Gastroesophageal sphincter (tissue), 4 donors: ENCODE data around the gene KDM2A. TPM values are rescaled to one million over a fixed set of nuclear protein-coding genes. Genes with fewer than 3 reads are reported as not detected.

ENCODE experiments used
- ATAC-seq: fragments of 150-250 bp; one replicate; pipeline ENCODE4 v1.9.1; 2016; ENCODE audit warnings: mild to moderate bottlenecking, moderate library complexity
- H3K27ac ChIP-seq, 4 donors: fragments of 200-600 bp; sonication (generic) in 3 of 4; 1 replicate in 3 of 4; 2 replicates in 1 of 4; pipeline ENCODE4 v1.5.1; 2016 to 2019
- H3K27me3 ChIP-seq: fragments of 200-600 bp; sonication (generic); one replicate; pipeline ENCODE4 v1.5.1; 2019
- H3K36me3 ChIP-seq, 2 donors: fragments of 200-600 bp; sonication (generic); one replicate each; pipeline ENCODE4 v1.5.1; 2019; ENCODE audit warnings: control low read depth in 1 of 2
- H3K4me1 ChIP-seq, 3 donors: fragments of 200-600 bp; sonication (generic); 1 replicate in 2 of 3; 2 replicates in 1 of 3; pipeline ENCODE4 v1.5.1; 2016 to 2019; ENCODE audit warnings: control low read depth in 2 of 3
- H3K4me3 ChIP-seq, 2 donors: fragments of 200-600 bp; sonication (generic); one replicate each; pipeline ENCODE4 v1.5.1; 2019; ENCODE audit warnings: mild to moderate bottlenecking in 1 of 2, moderate library complexity in 1 of 2
- H3K9me3 ChIP-seq, 3 donors: fragments of 200-600 bp; sonication (generic); one replicate each; pipeline ENCODE4 v1.5.1; 2017 to 2019; ENCODE audit warnings: control low read depth in 2 of 3
- CTCF ChIP-seq, 4 experiments: fragments of 200-600 bp in 2 of 4; fragments of 450-650 bp in 2 of 4; sonication (generic) in 1 of 4; IDR thresholded peaks; one replicate each; pipeline ENCODE4 v1.5.1; 2017 to 2019; ENCODE audit warnings: antibody characterized with exemption in 4 of 4, mild to moderate bottlenecking in 2 of 4, moderate library complexity in 2 of 4
- EP300 ChIP-seq: sonication (generic); formaldehyde crosslinking; IDR thresholded peaks from one replicate; pipeline ENCODE4 v1.6.1; 2017; ENCODE audit warnings: antibody characterized with exemption, mild to moderate bottlenecking
- POLR2A ChIP-seq, 2 donors: fragments of 450-650 bp; IDR thresholded peaks; one replicate each; pipeline ENCODE4 v1.6.1; 2017; ENCODE audit warnings: antibody characterized with exemption in 2 of 2, mild to moderate bottlenecking in 2 of 2, moderate library complexity in 1 of 2
- POLR2AphosphoS5 ChIP-seq: sonication (generic); formaldehyde crosslinking; IDR thresholded peaks from one replicate; pipeline ENCODE4 v1.6.1; 2017; ENCODE audit warnings: antibody characterized with exemption
- WGBS, 2 donors: methylation state at CpG; one replicate each; pipeline ENCODE4 v1.1.5; 2018; ENCODE audit warnings: low coverage in 1 of 2; 5-methylcytosine and 5-hydroxymethylcytosine counted together
- total RNA-seq, 4 donors: library from RNA; depleted of rRNA; stranded (reverse); fragments of >200 nt; gene quantifications; one replicate each; pipeline ENCODE4 v1.1.0, GENCODE V29; 2016

Gene KDM2A
- total RNA-seq, 4 donors from 2014 or later: 35.4 to 68.0 (median 48.3) TPM

GRCh38 chr11:67288452-67289225 lies 169.6 kb downstream of the KDM2A start:
- H3K27me3 ChIP-seq: no peaks in the 10 kb centered on the region
- H3K4me3 ChIP-seq: peak overlapping the region; percentile 39 to 88
- peak; percentile 87 for ATAC-seq
- peaks cover 0 to 60% of the 10 kb centered on the region in 2 donors for H3K36me3 ChIP-seq
- TF ChIP-seq POLR2A (IDR thresholded peaks at IDR 0.05) (peak; percentile 49 to 53), CTCF (IDR thresholded peaks at IDR 0.05) (peak in 3 of 4 experiments; percentile 50 to 63 (median 60)), EP300 (no peak), POLR2AphosphoS5 (peak; percentile 39)
- H3K9me3 ChIP-seq: no peaks in the 10 kb centered on the region
- peaks cover 0 to 87% (median 31%) of the 10 kb centered on the region in 3 donors for H3K4me1 ChIP-seq
- peak overlapping the region; percentile 77 to 94 (median 94) for H3K27ac ChIP-seq
- no CpG with 5 or more reads among the region's 87 CpGs for WGBS, 2 donors

- H3K9me3 ChIP-seq: no peaks in the 10 kb centered on the region
- peak; percentile 81 for ATAC-seq
- H3K4me3 ChIP-seq: peak within 1 kb of the TSS; percentile 39 to 88
- H3K36me3 ChIP-seq: peaks cover 0 to 57% of the 10 kb centered on the region in 2 donors
- WGBS, 2 donors: no CpG with 5 or more reads among the region's 56 CpGs
- H3K27me3 ChIP-seq: no peaks in the 10 kb centered on the region
- TF ChIP-seq POLR2AphosphoS5 (no peak), CTCF (IDR thresholded peaks at IDR 0.05) (no peak), EP300 (no peak), POLR2A (IDR thresholded peaks at IDR 0.05) (no peak)
- peak within 1 kb of the TSS; percentile 77 to 94 (median 94) for H3K27ac ChIP-seq
- H3K4me1 ChIP-seq: peaks cover 0 to 82% (median 31%) of the 10 kb centered on the region in 3 donors
Observed at GRCh38 chr11:67289226-67289650, 170.2 kb downstream of the KDM2A start, which contains the start of gene ANKRD13D. Gene ANKRD13D, plus strand, starts transcription at chr11:67289303. Its CDS starts 158 bp downstream, at chr11:67289461.

GRCh38 chr11:67289651-67290479 lies 170.8 kb downstream of the KDM2A start:
- no peak for TF ChIP-seq POLR2AphosphoS5
- TF ChIP-seq CTCF (IDR thresholded peaks at IDR 0.05): no peak
- TF ChIP-seq EP300: no peak
- TF ChIP-seq POLR2A (IDR thresholded peaks at IDR 0.05): no peak
- no peak for ATAC-seq
- H3K36me3 ChIP-seq: peaks cover 0 to 57% of the 10 kb centered on the region in 2 donors
- no peaks in the 10 kb centered on the region for H3K27me3 ChIP-seq
- no CpG with 5 or more reads among the region's 36 CpGs for WGBS, 2 donors
- no peaks in the 10 kb centered on the region for H3K9me3 ChIP-seq
- peak overlapping the region; percentile 39 to 88 for H3K4me3 ChIP-seq
- peak overlapping the region; percentile 41 to 94 (median 94) for H3K27ac ChIP-seq
- H3K4me1 ChIP-seq: peaks cover 0 to 80% (median 31%) of the 10 kb centered on the region in 3 donors

- WGBS, 2 donors: no CpG with 5 or more reads among the region's 7 CpGs
- Histone ChIP-seq H3K4me3 (peak overlapping the region in 1 of 2 donors; percentile 88), H3K27me3 (no peaks in the 10 kb centered on the region), H3K27ac (peak overlapping the region in 3 of 4 donors; percentile 93 to 94 (median 94)), H3K36me3 (peaks cover 0 to 57% of the 10 kb centered on the region in 2 donors), H3K9me3 (peaks cover 0 to 7% (median 0%) of the 10 kb centered on the region in 3 donors), H3K4me1 (peaks cover 0 to 70% (median 31%) of the 10 kb centered on the region in 3 donors)
- no peak for ATAC-seq
- TF ChIP-seq EP300: no peak
- TF ChIP-seq POLR2A (IDR thresholded peaks at IDR 0.05): no peak
- no peak for TF ChIP-seq CTCF (IDR thresholded peaks at IDR 0.05)
- peak; percentile 65 for TF ChIP-seq POLR2AphosphoS5
Observed at GRCh38 chr11:67290801-67291200, 171.7 kb downstream of the KDM2A start.
